ENCODE data around the gene TFE3.

GRCh38 chrX:49060914-49061313 is 17.8 kb upstream of the TFE3 start:
- TF ChIP-seq CTCF (IDR thresholded peaks at IDR 0.05; ENCODE audit: low read length) (no peak), EZH2 (optimal IDR thresholded peaks at IDR 0.05; ENCODE audit: low read depth, low read length) (no peak)
